ENCODE data around the gene GPR89A.

Gene GPR89A

GRCh38 chr1:145719230-145720079 is 111.7 kb downstream of the GPR89A start, which contains the start of gene CD160:
Gene CD160, plus strand, starts transcription at chr1:145719499. Its CDS starts 8,829 bp downstream, at chr1:145728328.
- no peak for DNase-seq

Measured in effector CD4-positive, alpha-beta T cell (primary cell).